BE2C (cell line): ENCODE results near the gene OPRD1.
A peak's percentile ranks its signal among the peaks of the same experiment; 100 is the strongest.
"Not testable (repeated sequence)": the region's sequence is repeated elsewhere in the genome, so short reads cannot be mapped to it uniquely, and the experiment has no call there.

Experiments
- DNase-seq: peaks from one replicate; pipeline ENCODE4 v3.0.0-alpha.2; 2020
- H3K27me3 ChIP-seq: fragments of 250-450 bp; sonication (Bioruptor Pico); 2 replicates; pipeline ENCODE4 v1.5.1; 2020; ENCODE audit warnings: mild to moderate bottlenecking
- H3K36me3 ChIP-seq: fragments of 250-450 bp; sonication (Bioruptor Pico); 2 replicates; pipeline ENCODE4 v1.5.1; 2020; ENCODE audit warnings: mild to moderate bottlenecking
- H3K4me1 ChIP-seq: fragments of 250-450 bp; sonication (Bioruptor Pico); 2 replicates; pipeline ENCODE4 v1.5.1; 2020
- H3K4me3 ChIP-seq: 2 replicates; pipeline ENCODE4 v1.5.1; 2011; ENCODE audit warnings: low read depth, low read length
- H3K9me3 ChIP-seq: fragments of 250-450 bp; sonication (Bioruptor Pico); 2 replicates; pipeline ENCODE4 v1.5.1; 2020
- TF ChIP-seq, protein P1 (sequence below): IDR thresholded peaks from 2 replicates; pipeline ENCODE4 v1.5.1; 2012; ENCODE audit warnings: mild to moderate bottlenecking, low read depth, low read length

OPRD1 gene

DNA sequence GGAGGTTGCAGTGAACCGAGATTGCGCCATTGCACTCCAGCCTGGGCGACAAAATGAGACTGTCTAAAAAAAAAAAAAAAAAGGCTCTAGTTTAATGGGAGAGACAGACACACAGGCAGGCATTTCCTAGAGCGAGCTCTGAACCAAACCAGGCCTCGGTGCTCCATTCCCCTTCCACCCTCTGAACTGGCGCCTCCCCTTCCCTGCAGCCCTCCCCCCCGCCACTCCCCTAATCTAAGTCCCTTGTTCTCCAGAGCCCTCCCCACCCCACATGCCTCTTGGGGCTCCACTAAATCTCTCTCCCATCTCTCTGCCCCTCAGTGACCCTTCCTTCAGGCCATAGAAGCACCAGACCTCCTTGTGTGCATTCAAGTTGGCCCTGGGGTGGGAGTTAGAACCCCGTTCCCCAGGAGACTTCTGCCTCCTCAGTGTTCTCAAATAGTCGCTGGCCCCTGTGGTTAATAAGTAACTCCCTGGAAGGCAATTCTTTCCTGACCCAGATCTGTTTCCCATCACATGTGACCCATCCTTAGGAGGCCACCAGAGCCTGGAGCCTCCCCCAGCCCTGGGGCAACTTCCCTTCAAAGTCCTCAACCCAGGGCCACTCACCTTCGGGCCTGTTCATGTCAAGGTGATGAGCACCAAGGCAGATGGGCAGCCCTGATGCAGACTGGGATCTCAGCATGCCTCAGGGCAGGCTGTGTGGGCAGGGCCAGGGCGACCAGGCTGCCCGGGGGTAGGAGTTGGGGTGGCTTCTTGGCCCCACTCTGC, 59.8 kb downstream of the OPRD1 start:
- H3K9me3 ChIP-seq, result no peaks in the 10 kb centered on the region
- H3K4me3 ChIP-seq, result no peak overlapping the region
- no peaks in the 10 kb centered on the region for H3K36me3 ChIP-seq
- TF ChIP-seq, protein P1, sequence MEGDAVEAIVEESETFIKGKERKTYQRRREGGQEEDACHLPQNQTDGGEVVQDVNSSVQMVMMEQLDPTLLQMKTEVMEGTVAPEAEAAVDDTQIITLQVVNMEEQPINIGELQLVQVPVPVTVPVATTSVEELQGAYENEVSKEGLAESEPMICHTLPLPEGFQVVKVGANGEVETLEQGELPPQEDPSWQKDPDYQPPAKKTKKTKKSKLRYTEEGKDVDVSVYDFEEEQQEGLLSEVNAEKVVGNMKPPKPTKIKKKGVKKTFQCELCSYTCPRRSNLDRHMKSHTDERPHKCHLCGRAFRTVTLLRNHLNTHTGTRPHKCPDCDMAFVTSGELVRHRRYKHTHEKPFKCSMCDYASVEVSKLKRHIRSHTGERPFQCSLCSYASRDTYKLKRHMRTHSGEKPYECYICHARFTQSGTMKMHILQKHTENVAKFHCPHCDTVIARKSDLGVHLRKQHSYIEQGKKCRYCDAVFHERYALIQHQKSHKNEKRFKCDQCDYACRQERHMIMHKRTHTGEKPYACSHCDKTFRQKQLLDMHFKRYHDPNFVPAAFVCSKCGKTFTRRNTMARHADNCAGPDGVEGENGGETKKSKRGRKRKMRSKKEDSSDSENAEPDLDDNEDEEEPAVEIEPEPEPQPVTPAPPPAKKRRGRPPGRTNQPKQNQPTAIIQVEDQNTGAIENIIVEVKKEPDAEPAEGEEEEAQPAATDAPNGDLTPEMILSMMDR, result no peak
- no peaks in the 10 kb centered on the region for H3K4me1 ChIP-seq
- H3K27me3 ChIP-seq, result no peaks in the 10 kb centered on the region
- no peak for DNase-seq

GRCh38 chr1:28875134-28875533, 63.2 kb downstream of the OPRD1 start:
- not testable (repeated sequence) for H3K4me1 ChIP-seq, H3K27me3 ChIP-seq

GRCh38 chr1:28877132-28877781, 65.3 kb downstream of the OPRD1 start:
- DNase-seq, result peak; percentile 61
- no peaks in the 10 kb centered on the region for H3K27me3 ChIP-seq
- H3K4me3 ChIP-seq, result no peak overlapping the region
- H3K9me3 ChIP-seq, result no peaks in the 10 kb centered on the region
- no peaks in the 10 kb centered on the region for H3K36me3 ChIP-seq
- no peaks in the 10 kb centered on the region for H3K4me1 ChIP-seq
- TF ChIP-seq, protein P1, result peak; percentile 72

More at GRCh38 chr1:28875134-28875533, 63.2 kb downstream of the OPRD1 start:
- not testable (repeated sequence) for H3K36me3 ChIP-seq, H3K9me3 ChIP-seq, DNase-seq, H3K4me3 ChIP-seq

GRCh38 chr1:28878796-28879195, 66.8 kb downstream of the OPRD1 start:
- Histone ChIP-seq H3K9me3 (no peaks in the 10 kb centered on the region), H3K4me1 (no peaks in the 10 kb centered on the region; the same call in 1 of the 2 replicates), H3K36me3 (no peaks in the 10 kb centered on the region), H3K4me3 (no peak overlapping the region), H3K27me3 (no peaks in the 10 kb centered on the region)
- TF ChIP-seq, protein P1, result no peak
- DNase-seq, result no peak

DNA sequence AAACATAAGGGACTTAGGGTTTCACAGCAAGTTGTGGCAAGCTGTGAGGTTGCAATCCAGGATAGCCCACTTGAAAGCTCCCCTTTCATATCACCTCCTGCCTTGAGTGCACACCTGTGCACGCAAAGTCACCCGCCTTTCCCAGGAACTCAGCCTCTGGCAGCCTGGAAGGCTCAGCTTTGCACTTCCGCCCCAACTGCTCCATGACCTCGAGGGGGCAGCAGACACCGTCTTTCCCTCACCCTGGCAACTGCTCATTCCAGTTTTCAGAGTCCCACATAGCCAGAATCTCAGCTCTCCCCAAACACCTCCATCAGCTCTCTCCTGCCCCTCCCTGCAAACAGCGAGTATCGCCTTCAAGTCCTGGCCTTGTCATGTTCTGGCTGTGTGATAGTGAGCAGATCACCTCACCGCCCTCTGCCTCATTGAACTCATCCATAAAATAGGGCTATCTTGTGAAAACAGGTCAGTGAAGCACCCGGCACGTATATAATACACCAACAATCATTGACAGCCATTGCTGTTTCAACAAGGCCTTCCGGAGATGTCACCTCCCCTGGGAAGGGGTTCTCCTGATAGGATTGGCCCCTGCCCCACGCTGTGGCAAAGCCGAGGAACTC, 70.1 kb downstream of the OPRD1 start:
- Histone ChIP-seq H3K9me3 (no peaks in the 10 kb centered on the region), H3K36me3 (0 out of 2 replicates have a peak, but pooled peaks cover 2% of the 10 kb centered on the region), H3K27me3 (no peaks in the 10 kb centered on the region), H3K4me1 (peaks cover 21% of the 10 kb centered on the region), H3K4me3 (no peak overlapping the region)
- TF ChIP-seq, protein P1, result peak; percentile 80
- DNase-seq, result peak; percentile 84

GRCh38 chr1:28883242-28883616, 71.3 kb downstream of the OPRD1 start:
- DNase-seq, result no peak
- Histone ChIP-seq H3K4me3 (no peak overlapping the region), H3K9me3 (no peaks in the 10 kb centered on the region), H3K36me3 (0 out of 2 replicates have a peak, but pooled peaks cover 3% of the 10 kb centered on the region), H3K27me3 (no peaks in the 10 kb centered on the region), H3K4me1 (peaks cover 21% of the 10 kb centered on the region)
- TF ChIP-seq, protein P1, result no peak
